ENCODE results near the gene A3GALT2.

DNA sequence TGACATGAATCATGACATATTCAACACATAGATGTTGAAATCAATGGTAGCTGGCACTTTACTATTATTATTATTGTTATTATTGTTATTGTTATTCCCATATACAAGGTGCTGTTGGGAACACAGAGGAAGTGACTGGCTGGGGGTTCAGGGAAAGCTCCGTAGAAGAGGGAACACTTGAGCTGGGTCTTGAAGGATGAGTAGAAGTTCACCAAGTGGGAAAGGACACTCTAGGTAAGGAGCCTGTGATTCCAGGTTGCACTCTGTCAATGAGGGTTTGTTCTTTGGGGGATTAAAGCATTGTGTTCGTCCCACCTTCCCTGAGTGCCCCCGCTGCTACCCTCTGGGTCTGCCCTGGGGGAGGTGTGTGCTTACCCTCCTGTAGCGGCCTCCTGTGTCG lies 50.5 kb downstream of the A3GALT2 start:
- TF ChIP-seq, protein P1, sequence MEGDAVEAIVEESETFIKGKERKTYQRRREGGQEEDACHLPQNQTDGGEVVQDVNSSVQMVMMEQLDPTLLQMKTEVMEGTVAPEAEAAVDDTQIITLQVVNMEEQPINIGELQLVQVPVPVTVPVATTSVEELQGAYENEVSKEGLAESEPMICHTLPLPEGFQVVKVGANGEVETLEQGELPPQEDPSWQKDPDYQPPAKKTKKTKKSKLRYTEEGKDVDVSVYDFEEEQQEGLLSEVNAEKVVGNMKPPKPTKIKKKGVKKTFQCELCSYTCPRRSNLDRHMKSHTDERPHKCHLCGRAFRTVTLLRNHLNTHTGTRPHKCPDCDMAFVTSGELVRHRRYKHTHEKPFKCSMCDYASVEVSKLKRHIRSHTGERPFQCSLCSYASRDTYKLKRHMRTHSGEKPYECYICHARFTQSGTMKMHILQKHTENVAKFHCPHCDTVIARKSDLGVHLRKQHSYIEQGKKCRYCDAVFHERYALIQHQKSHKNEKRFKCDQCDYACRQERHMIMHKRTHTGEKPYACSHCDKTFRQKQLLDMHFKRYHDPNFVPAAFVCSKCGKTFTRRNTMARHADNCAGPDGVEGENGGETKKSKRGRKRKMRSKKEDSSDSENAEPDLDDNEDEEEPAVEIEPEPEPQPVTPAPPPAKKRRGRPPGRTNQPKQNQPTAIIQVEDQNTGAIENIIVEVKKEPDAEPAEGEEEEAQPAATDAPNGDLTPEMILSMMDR (IDR thresholded peaks at IDR 0.05): no peak
- TF ChIP-seq POLR2A (IDR thresholded peaks at IDR 0.05): no peak

Data from stomach (tissue), 4 donors.